Gastroesophageal sphincter (tissue), 3 donors: ENCODE measurements around the gene RNASEH2C.

ENCODE experiments used
- CTCF ChIP-seq, 4 experiments: fragments of 200-600 bp in 2 of 4; fragments of 450-650 bp in 2 of 4; sonication (generic) in 1 of 4; IDR thresholded peaks; one replicate each; pipeline ENCODE4 v1.5.1; 2017 to 2019; ENCODE audit warnings: antibody characterized with exemption in 4 of 4, mild to moderate bottlenecking in 2 of 4, moderate library complexity in 2 of 4
- EP300 ChIP-seq: sonication (generic); formaldehyde crosslinking; IDR thresholded peaks from one replicate; pipeline ENCODE4 v1.6.1; 2017; ENCODE audit warnings: antibody characterized with exemption, mild to moderate bottlenecking
- POLR2AphosphoS5 ChIP-seq: sonication (generic); formaldehyde crosslinking; IDR thresholded peaks from one replicate; pipeline ENCODE4 v1.6.1; 2017; ENCODE audit warnings: antibody characterized with exemption

- TF ChIP-seq POLR2AphosphoS5 (no peak), CTCF (IDR thresholded peaks at IDR 0.05) (no peak), EP300 (no peak)
Measured at GRCh38 chr11:65708451-65708850, 12.1 kb downstream of the RNASEH2C start.
